GM12865 (cell line): ENCODE measurements around the gene BPIFB2.

Source experiments
- DNase-seq: peaks from one replicate; pipeline ENCODE4 v3.0.0; 2010; ENCODE audit warnings: low read depth
- H3K4me3 ChIP-seq: 2 replicates; pipeline ENCODE4 v1.5.1; 2011; ENCODE audit warnings: mild to moderate bottlenecking, low read depth, low read length, control low read depth
- TF ChIP-seq, protein P1 (sequence below): IDR thresholded peaks from 2 replicates; pipeline ENCODE4 v1.5.1; 2011; ENCODE audit warnings: low read length, control low read depth, low read depth, inconsistent platforms; ENCODE audit not compliant: insufficient read depth; ENCODE audit errors: missing control alignments

BPIFB2 gene

DNA sequence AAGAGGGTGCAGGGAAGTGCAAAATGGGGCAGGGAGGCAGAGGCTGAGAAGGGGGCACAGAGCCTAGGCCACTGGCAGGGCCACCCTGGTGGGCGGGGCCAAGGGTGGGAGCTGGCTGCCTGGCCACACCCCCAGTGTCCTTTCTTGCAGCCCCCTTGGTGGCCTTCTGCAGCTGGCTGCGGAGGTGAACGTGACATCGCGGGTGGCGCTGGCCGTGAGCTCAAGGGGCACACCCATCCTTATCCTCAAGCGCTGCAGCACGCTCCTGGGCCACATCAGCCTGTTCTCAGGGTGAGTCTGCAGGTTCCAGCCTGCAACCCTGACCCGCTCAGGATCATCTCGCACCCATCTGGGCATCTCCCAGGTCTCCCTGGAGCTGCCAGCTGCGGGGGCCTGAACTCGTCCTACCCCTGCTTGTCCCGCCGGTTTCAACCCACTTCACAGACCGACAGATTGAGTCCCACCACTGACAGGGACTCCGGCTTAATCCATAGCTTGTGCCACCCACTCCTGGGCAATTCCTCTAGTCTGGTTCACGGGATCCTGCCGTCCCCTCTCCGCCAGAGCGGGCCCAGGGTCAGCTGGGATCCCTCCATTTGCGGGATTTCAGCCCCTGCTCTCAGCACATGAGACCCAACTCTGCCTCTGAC, 52.4 kb downstream of the BPIFB2 start:
- no peak overlapping the region for H3K4me3 ChIP-seq
- TF ChIP-seq, protein P1, sequence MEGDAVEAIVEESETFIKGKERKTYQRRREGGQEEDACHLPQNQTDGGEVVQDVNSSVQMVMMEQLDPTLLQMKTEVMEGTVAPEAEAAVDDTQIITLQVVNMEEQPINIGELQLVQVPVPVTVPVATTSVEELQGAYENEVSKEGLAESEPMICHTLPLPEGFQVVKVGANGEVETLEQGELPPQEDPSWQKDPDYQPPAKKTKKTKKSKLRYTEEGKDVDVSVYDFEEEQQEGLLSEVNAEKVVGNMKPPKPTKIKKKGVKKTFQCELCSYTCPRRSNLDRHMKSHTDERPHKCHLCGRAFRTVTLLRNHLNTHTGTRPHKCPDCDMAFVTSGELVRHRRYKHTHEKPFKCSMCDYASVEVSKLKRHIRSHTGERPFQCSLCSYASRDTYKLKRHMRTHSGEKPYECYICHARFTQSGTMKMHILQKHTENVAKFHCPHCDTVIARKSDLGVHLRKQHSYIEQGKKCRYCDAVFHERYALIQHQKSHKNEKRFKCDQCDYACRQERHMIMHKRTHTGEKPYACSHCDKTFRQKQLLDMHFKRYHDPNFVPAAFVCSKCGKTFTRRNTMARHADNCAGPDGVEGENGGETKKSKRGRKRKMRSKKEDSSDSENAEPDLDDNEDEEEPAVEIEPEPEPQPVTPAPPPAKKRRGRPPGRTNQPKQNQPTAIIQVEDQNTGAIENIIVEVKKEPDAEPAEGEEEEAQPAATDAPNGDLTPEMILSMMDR: no peak
- DNase-seq: no peak

DNA sequence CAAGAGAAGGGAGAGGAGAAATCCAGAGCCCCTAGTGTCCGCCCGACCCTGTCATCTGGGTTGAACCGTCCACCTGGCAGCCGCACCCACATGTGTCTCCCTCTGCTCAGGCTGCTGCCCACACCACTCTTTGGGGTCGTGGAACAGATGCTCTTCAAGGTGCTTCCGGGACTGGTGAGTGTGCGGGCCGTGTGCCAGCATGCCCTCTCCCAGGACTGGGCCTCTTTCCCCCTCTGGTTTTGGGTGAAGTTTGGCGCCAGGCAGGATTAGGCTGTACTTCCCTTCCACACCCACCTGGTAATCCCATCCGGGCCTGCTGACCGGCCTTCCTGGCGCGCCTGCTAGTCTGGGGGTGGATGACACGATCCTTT, 54.1 kb downstream of the BPIFB2 start:
- DNase-seq: no peak
- TF ChIP-seq, protein P1: no peak
- no peak overlapping the region for H3K4me3 ChIP-seq

DNA sequence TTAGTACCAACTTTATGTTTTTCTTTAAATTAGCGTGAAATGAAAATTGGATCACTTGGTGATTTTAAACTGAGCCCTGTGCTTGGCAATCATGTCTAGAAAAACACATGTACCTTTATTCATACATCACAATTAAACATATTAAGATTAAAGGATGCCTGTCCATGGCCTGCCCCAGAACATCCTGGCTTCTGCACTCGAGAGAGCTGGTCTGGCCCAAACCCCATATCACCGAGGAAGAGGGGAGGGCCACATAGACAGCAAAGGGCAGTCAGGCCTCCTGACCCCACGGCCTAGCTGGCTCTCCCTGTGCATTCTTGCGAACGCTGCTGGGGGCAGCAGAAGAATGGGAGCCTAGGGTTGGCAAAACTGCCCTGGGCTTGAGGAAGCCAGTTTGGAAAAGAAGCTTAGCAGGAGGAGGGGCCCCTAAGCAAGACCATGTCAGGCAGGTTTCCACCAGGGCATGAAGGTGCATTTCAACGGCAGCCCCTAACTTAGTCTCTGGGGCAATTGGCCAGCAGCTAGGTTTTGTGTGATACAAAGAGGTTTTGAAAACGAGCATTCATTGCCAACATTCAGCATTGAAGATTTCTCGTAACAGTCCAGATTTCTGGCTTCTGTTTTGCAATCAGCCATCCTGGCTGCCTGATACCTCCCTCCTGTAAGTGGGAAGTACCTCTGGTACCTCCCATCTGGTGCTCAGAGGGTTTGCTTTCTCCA, 54.8 kb downstream of the BPIFB2 start:
- TF ChIP-seq, protein P1: no peak
- no peak for DNase-seq

DNA sequence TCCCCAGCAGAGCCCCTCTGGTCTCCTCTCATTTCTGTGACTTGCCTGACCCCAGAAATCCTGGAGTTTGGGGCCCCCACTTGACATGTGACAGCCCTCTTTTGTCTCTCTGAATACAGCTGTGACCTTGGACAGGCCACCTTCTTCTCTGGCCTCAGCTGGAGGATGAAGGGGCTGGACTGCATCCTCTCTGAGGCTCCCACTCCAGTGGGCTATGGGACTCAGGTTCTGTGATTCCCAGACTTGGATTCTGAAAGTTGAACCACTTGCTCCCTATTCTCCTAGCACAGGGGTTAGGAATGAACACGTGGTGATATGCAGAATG, 55.3 kb downstream of the BPIFB2 start:
- DNase-seq: no peak
- TF ChIP-seq, protein P1: no peak
- no peak overlapping the region for H3K4me3 ChIP-seq

More for the DNA sequence above, 54.8 kb downstream of the BPIFB2 start:
- no peak overlapping the region for H3K4me3 ChIP-seq

DNA sequence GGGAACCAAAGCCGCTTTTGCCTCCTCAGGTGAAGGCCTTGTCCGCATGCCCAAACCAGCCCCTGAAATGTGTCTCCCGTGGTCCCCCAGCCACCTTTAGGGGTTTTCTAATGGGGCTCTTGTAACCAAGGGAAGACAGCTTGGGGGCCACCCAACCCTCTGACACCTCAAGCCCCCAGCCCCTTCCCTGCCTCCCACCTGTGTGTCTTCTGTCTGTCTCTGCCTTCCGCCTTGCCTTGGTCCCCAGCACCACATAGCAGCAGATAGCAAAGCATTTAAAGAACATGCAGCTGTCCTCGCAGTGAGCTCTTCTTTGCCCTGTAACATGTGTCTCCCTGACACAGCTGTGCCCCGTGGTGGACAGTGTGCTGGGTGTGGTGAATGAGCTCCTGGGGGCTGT, 55.8 kb downstream of the BPIFB2 start:
- TF ChIP-seq, protein P1: no peak
- no peak overlapping the region for H3K4me3 ChIP-seq
- no peak for DNase-seq

DNA sequence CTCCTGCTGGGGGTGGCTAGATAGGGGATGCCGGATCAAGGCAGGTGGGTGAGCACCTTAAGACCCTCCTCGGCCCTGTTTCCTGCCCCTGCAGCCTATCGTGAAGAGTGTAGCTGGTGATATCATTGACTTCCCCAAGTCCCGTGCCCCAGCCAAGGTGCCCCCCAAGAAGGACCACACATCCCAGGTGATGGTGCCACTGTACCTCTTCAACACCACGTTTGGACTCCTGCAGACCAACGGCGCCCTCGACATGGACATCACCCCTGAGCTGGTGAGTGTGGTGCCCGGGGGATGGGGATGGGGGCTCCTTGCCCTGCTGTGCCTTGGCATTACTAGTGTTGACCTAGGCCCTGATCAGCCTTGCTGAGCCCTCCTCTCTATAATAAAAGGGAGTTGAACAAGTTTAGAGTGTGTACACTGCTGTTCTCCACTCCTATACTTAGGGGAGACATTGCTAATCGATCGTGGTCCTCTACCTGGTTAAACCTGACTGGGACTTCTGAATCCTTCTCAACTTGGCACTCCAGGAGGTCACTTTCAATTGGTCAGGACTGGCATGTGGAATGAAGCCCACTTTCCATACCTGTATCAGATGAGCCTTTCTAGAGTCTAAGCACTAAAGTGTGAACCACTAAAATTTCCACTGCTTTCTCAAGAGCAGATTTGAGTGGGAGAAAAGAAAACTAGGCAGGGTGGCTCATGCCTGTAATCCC, 57.2 kb downstream of the BPIFB2 start:
- DNase-seq: no peak
- TF ChIP-seq, protein P1: no peak
- no peak overlapping the region for H3K4me3 ChIP-seq
